Measurements from ENCODE around the gene IL4.

The IL4 gene

GRCh38 chr5:132658381-132659302 lies 15.1 kb upstream of the IL4 start:
- TF ChIP-seq CTCF (IDR thresholded peaks at IDR 0.05; ENCODE audit: low read depth, low read length), result no peak
- no peak overlapping the region for H3K4me3 ChIP-seq (replicated peaks in 1 of 2; ENCODE audit: low read depth in 2 of 2, low read length in 2 of 2)
- DNase-seq (ENCODE audit: low read depth in 2 of 2), result no peak

- DNase-seq (ENCODE audit: low read depth in 2 of 2), result no peak
- no peak overlapping the region for H3K4me3 ChIP-seq (replicated peaks in 1 of 2; ENCODE audit: low read depth in 2 of 2, low read length in 2 of 2)
- TF ChIP-seq CTCF (IDR thresholded peaks at IDR 0.05; ENCODE audit: low read depth, low read length), result no peak
Measured at GRCh38 chr5:132659598-132660493, 13.9 kb upstream of the IL4 start.

- DNase-seq (ENCODE audit: low read depth in 2 of 2), result peak in 1 of 2 donors; percentile 15
- no peak overlapping the region for H3K4me3 ChIP-seq (replicated peaks in 1 of 2; ENCODE audit: low read depth in 2 of 2, low read length in 2 of 2)
- TF ChIP-seq CTCF (IDR thresholded peaks at IDR 0.05; ENCODE audit: low read depth, low read length), result no peak
Measured at GRCh38 chr5:132661231-132662003, 12.4 kb upstream of the IL4 start.

GRCh38 chr5:132662004-132662401 lies 11.8 kb upstream of the IL4 start:
- DNase-seq (ENCODE audit: low read depth in 2 of 2), result no peak
- no peak overlapping the region for H3K4me3 ChIP-seq (replicated peaks in 1 of 2; ENCODE audit: low read depth in 2 of 2, low read length in 2 of 2)
- no peak for TF ChIP-seq CTCF (IDR thresholded peaks at IDR 0.05; ENCODE audit: low read depth, low read length)

- TF ChIP-seq CTCF (IDR thresholded peaks at IDR 0.05; ENCODE audit: low read depth, low read length), result no peak
- DNase-seq (ENCODE audit: low read depth in 2 of 2), result peak in 1 of 2 donors; percentile 37
- no peak overlapping the region for H3K4me3 ChIP-seq (replicated peaks in 1 of 2; ENCODE audit: low read depth in 2 of 2, low read length in 2 of 2)
Measured at GRCh38 chr5:132662925-132663770, 10.6 kb upstream of the IL4 start.
